Astrocyte (in vitro differentiated cells and primary cell): ENCODE data around the gene CCDC91.

Experiments used
- CTCF ChIP-seq: IDR thresholded peaks from 2 replicates; pipeline ENCODE4 v1.5.1; 2011; ENCODE audit warnings: low read depth, mild to moderate bottlenecking, inconsistent platforms, low read length, moderate library complexity; ENCODE audit not compliant: insufficient read depth
- EZH2 ChIP-seq: IDR thresholded peaks from 2 replicates; pipeline ENCODE4 v1.6.1; 2012; ENCODE audit warnings: mild to moderate bottlenecking, low read length, inconsistent platforms; ENCODE audit not compliant: insufficient read depth

- no peak for TF ChIP-seq EZH2
- no peak for TF ChIP-seq CTCF
These were observed 401.6 kb downstream of the CCDC91 start for GRCh38 chr12:28591831-28592230.
